Uterus (tissue), 2 donors: ENCODE data around the gene TST.

Experiments used
- POLR2A ChIP-seq, 2 donors: fragments of 450-650 bp; IDR thresholded peaks; one replicate each; pipeline ENCODE4 v1.6.1; 2016; ENCODE audit warnings: antibody characterized with exemption in 2 of 2, mild to moderate bottlenecking in 1 of 2, moderate library complexity in 1 of 2
- TF ChIP-seq, protein P1 (sequence below), 4 experiments: fragments of 200-600 bp in 2 of 4; fragments of 450-650 bp in 2 of 4; sonication (generic) in 2 of 4; IDR thresholded peaks; one replicate each; pipeline ENCODE4 v1.5.1; 2016 to 2019; ENCODE audit warnings: antibody characterized with exemption in 4 of 4, mild to moderate bottlenecking in 2 of 4, moderate library complexity in 1 of 4

DNA sequence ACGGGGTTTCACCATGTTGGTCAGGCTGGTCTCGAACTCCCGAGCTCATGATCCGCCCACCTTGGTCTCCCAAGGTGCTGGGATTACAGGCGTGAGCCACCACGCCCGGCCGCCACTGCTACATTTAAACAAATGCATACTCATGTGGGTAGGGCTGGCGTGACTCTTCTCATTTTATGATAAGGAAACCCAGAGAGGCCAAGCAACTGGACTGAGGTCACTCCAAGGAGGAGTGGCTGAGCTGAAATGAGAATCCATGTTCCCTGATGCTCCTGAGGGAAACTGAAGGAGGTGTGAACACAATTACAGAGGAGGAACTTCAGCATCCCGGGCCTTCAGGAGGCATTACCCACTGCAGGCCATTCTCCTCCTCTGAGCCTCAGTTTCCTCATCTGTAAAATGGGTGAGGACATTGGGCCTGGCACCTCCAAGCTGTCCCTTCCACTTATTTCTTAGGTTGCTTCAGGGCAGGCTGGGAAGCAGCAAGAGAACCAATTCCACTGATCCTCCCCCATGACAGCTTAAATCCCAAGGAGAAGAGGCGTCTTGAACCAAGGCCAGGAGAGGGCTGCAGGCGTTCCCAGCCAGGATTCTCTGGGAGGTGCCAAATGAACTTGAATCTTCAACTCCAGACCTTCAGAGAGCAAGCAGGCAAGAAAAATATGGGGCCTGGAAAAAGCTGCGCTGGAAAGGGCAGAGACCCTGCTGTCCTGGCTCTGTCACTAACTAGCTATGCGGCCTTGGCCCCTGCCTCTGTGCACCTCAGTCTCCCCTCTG is 2.9 kb downstream of the TST start:
- TF ChIP-seq, protein P1, sequence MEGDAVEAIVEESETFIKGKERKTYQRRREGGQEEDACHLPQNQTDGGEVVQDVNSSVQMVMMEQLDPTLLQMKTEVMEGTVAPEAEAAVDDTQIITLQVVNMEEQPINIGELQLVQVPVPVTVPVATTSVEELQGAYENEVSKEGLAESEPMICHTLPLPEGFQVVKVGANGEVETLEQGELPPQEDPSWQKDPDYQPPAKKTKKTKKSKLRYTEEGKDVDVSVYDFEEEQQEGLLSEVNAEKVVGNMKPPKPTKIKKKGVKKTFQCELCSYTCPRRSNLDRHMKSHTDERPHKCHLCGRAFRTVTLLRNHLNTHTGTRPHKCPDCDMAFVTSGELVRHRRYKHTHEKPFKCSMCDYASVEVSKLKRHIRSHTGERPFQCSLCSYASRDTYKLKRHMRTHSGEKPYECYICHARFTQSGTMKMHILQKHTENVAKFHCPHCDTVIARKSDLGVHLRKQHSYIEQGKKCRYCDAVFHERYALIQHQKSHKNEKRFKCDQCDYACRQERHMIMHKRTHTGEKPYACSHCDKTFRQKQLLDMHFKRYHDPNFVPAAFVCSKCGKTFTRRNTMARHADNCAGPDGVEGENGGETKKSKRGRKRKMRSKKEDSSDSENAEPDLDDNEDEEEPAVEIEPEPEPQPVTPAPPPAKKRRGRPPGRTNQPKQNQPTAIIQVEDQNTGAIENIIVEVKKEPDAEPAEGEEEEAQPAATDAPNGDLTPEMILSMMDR (IDR thresholded peaks at IDR 0.05): no peak
- no peak for TF ChIP-seq POLR2A (IDR thresholded peaks at IDR 0.05)
